Lung (tissue), 12 donors: ENCODE results near the gene SLC16A5. TPM values are rescaled to one million over a fixed set of nuclear protein-coding genes. Genes with fewer than 3 reads are reported as not detected.

Experiments
- ATAC-seq: fragments of 200-7000 bp; cut with Tn5 transposase; one replicate; pipeline ENCODE4 v1.9.1; 2020; ENCODE audit warnings: moderate number of reproducible peaks; ENCODE audit not compliant: insufficient read depth, low FRiP score
- DNase-seq, 3 donors: peaks; one replicate each; pipeline ENCODE4 v3.0.0-alpha.2; 2013 to 2017
- H3K27ac ChIP-seq, 2 donors: one replicate each; pipeline ENCODE4 v1.5.1; 2013; ENCODE audit warnings: mild to moderate bottlenecking in 2 of 2, moderate library complexity in 2 of 2, control low read depth in 1 of 2, inconsistent platforms in 1 of 2, low read depth in 1 of 2, low read length in 1 of 2
- H3K27me3 ChIP-seq, 3 donors: one replicate each; pipeline ENCODE4 v1.5.1; 2013; ENCODE audit warnings: low read length in 2 of 3; ENCODE audit not compliant: control insufficient read depth in 3 of 3, insufficient read depth in 3 of 3
- H3K36me3 ChIP-seq, 4 donors: one replicate each; pipeline ENCODE4 v1.5.1; 2013; ENCODE audit warnings: low read length in 4 of 4, mild to moderate bottlenecking in 1 of 4, moderate library complexity in 1 of 4; ENCODE audit not compliant: control insufficient read depth in 4 of 4, insufficient read depth in 4 of 4
- H3K4me1 ChIP-seq, 5 donors: one replicate each; pipeline ENCODE4 v1.5.1; 2013; ENCODE audit warnings: low read length in 5 of 5, mild to moderate bottlenecking in 2 of 5, moderate library complexity in 1 of 5; ENCODE audit not compliant: control insufficient read depth in 5 of 5, insufficient read depth in 5 of 5
- H3K4me3 ChIP-seq: one replicate; pipeline ENCODE4 v1.5.1; 2013; ENCODE audit warnings: mild to moderate bottlenecking, control low read depth, moderate library complexity
- H3K9ac ChIP-seq, 2 donors: one replicate each; pipeline ENCODE4 v1.5.1; 2013; ENCODE audit warnings: low read length in 2 of 2, control low read depth in 1 of 2; ENCODE audit not compliant: insufficient read depth in 1 of 2
- H3K9me3 ChIP-seq, 4 donors: one replicate each; pipeline ENCODE4 v1.5.1; 2013; ENCODE audit warnings: low read length in 3 of 4, mild to moderate bottlenecking in 1 of 4, moderate library complexity in 1 of 4; ENCODE audit not compliant: control insufficient read depth in 4 of 4, insufficient read depth in 3 of 4
- WGBS, 2 donors: extraction: QIAGEN DNeasy Blood & Tissue Kit; methylation state at CpG; one replicate each; pipeline ENCODE4 v1.1.7; 2013; 5-methylcytosine and 5-hydroxymethylcytosine counted together
- polyA plus RNA-seq, 2 donors: library from polyadenylated mRNA; stranded (reverse); fragments of 200-250 nt; gene quantifications; one replicate each; pipeline ENCODE4 v1.2.1, GENCODE V29; 2013
- total RNA-seq, 2 donors: library from RNA; depleted of rRNA in 1 of 2; stranded (reverse); fragments of >200 nt in 1 of 2; gene quantifications; one replicate each; pipeline ENCODE4 v1.2.1, GENCODE V29; 2014 to 2021
- TF ChIP-seq, protein P1 (sequence below): IDR thresholded peaks from 2 replicates; pipeline ENCODE4 v1.5.1; 2012; ENCODE audit warnings: mild to moderate bottlenecking; ENCODE audit errors: control extremely low read depth, extremely low read depth
- donor health status: control.
- donor health status: control.
- donor health status: Bipolar disorder and iron deficiency.
- donor health status: healthy.
- donor health status: DM: yes; HTN: yes; CAD: no.

Gene SLC16A5
- total and polyA plus RNA-seq, 4 donors: 27.9 to 74.0 (median 42.4) TPM

DNA sequence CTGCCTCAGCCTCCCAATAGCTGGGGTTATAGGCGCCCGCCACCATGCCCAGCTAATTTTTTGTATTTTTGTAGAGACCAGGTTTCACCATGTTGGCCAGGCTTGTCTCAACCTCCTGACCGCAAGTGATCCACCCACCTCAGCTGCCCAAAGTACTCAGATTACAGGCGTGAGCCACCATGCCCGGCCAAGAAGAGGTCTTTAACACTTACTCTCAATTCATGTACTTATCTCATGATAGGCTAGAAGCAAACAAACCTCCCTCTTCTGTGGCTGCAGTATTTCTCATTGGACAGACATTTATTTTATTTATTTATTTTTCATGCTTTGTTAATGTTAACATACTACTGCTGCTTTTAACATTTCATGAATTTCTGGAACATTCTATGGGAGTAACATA, 50.8 kb downstream of the SLC16A5 start:
- H3K4me3 ChIP-seq: no peak overlapping the region
- no peak overlapping the region for H3K9ac ChIP-seq
- no peak overlapping the region for H3K27ac ChIP-seq
- DNase-seq (no peak), ATAC-seq (no peak)
- H3K36me3 ChIP-seq: peaks cover under 1 to 9% (median 6%) of the 10 kb centered on the region in 4 donors
- TF ChIP-seq, protein P1, sequence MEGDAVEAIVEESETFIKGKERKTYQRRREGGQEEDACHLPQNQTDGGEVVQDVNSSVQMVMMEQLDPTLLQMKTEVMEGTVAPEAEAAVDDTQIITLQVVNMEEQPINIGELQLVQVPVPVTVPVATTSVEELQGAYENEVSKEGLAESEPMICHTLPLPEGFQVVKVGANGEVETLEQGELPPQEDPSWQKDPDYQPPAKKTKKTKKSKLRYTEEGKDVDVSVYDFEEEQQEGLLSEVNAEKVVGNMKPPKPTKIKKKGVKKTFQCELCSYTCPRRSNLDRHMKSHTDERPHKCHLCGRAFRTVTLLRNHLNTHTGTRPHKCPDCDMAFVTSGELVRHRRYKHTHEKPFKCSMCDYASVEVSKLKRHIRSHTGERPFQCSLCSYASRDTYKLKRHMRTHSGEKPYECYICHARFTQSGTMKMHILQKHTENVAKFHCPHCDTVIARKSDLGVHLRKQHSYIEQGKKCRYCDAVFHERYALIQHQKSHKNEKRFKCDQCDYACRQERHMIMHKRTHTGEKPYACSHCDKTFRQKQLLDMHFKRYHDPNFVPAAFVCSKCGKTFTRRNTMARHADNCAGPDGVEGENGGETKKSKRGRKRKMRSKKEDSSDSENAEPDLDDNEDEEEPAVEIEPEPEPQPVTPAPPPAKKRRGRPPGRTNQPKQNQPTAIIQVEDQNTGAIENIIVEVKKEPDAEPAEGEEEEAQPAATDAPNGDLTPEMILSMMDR: no peak
- no peaks in the 10 kb centered on the region for H3K27me3 ChIP-seq
- 85 to 94% methylated on average over 5 of the region's 5 CpGs for WGBS, 2 donors
- H3K9me3 ChIP-seq: no peaks in the 10 kb centered on the region
- H3K4me1 ChIP-seq: no peaks in the 10 kb centered on the region

DNA sequence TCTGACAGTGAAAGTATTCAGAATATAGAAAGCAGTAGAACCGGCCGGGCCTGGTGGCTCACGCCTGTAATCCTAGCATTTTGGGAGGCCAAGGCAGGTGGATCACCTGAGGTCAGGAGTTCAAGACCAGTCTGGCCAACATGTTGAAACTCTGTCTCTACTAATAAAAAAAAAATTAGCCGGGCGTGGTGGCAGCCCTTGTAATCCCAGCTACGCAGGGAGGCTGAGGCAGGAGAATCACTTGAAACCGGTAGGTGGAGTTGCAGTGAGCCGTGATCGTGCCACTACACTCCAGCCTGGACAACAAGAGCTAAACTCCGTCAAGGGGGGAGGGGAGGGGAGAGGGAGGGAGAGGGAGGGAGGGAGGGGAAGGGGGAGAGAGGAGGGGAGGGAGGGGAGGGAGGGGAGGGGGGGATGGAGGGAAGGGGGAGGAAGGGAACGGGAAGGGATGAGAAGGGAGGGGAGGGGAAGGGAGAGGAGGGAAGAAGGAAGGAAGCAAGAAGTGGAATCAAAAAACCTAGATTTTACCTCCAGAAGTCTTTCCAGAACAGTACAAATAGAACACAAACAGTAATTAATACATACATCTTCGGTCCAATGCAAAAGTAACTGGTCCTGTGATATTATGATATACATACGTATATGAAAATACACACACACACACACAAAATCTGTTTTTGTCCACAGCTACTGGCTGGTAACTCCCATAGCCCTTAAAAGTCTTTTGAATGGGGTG, 54.6 kb downstream of the SLC16A5 start:
- H3K9ac ChIP-seq: no peak overlapping the region
- WGBS, 2 donors: 81 to 86% methylated on average over 13 of the region's 13 CpGs
- no peaks in the 10 kb centered on the region for H3K9me3 ChIP-seq

DNA sequence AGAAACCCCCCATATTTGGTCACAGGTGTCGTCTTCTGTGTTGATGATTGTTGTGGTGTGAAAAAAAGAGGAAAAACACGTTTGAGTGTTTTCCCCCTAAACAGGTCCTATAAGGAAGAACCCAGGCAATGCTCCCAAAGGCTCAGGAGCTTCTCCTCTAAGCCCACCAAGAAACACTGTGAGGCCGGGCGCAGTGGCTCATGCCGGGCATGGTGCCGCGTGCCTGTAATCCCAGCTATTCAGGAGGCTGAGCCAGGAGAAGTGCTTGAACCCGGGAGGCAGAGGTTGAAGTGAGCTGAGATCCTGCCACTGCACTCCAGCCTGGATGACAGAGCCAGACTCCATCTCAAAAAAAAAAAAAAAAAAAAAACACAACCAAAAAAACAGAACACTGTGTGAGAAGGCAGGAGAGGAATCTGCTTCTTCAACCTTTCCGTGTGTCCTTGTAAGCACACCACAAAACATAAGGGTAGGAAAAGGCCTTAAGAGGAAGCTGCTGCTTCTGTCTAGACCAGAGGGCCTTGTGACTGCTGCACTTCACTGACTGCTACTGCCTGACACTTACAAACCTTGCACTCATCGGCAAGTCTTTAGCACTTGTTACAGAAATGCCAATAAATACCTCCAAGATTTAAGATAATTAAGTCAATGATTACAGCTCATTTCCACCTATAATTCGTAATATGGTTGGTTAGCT, 57.2 kb downstream of the SLC16A5 start:
- no peaks in the 10 kb centered on the region for H3K4me1 ChIP-seq
- H3K36me3 ChIP-seq: peaks cover 11 to 24% (median 21%) of the 10 kb centered on the region in 4 donors
- TF ChIP-seq, protein P1: no peak
- DNase-seq: no peak
- no peak overlapping the region for H3K4me3 ChIP-seq
- WGBS, 2 donors: 89 to 92% methylated on average over 11 of the region's 11 CpGs
- H3K27me3 ChIP-seq: no peaks in the 10 kb centered on the region
- ATAC-seq: no peak
- no peaks in the 10 kb centered on the region for H3K9me3 ChIP-seq
- no peak overlapping the region for H3K27ac ChIP-seq
- H3K9ac ChIP-seq: no peak overlapping the region

More for the DNA sequence above, 54.6 kb downstream of the SLC16A5 start:
- Histone ChIP-seq H3K4me3 (no peak overlapping the region), H3K27ac (no peak overlapping the region), H3K36me3 (peaks cover 6 to 20% (median 16%) of the 10 kb centered on the region in 4 donors), H3K4me1 (no peaks in the 10 kb centered on the region), H3K27me3 (no peaks in the 10 kb centered on the region)
- TF ChIP-seq, protein P1: no peak
- DNase-seq: no peak
- no peak for ATAC-seq
